ENCODE measurements around the gene EMC1.

DNA sequence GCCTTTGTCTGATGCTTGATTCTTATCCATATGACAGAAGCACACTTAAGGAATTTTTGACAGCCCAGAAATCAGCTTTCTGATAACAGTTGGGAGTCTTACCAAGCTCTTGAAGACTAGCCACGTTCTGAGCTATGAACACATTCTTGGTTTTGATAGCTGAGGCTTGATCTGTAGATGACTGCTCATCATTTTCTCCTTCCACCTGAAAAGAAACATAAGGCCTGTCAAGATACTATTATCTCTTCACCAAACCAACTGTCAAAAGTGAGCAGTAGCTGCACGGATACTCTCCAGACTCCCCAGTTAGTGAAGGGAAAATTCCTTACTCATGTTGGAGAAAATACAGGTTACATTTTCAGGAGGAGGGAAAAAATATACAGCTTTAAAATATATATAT lies 53.5 kb downstream of the EMC1 start:
- TF ChIP-seq EZH2 (IDR thresholded peaks at IDR 0.05; ENCODE audit: borderline replicate concordance, low read depth, low read length, severe bottlenecking) = no peak
- TF ChIP-seq, protein P1, sequence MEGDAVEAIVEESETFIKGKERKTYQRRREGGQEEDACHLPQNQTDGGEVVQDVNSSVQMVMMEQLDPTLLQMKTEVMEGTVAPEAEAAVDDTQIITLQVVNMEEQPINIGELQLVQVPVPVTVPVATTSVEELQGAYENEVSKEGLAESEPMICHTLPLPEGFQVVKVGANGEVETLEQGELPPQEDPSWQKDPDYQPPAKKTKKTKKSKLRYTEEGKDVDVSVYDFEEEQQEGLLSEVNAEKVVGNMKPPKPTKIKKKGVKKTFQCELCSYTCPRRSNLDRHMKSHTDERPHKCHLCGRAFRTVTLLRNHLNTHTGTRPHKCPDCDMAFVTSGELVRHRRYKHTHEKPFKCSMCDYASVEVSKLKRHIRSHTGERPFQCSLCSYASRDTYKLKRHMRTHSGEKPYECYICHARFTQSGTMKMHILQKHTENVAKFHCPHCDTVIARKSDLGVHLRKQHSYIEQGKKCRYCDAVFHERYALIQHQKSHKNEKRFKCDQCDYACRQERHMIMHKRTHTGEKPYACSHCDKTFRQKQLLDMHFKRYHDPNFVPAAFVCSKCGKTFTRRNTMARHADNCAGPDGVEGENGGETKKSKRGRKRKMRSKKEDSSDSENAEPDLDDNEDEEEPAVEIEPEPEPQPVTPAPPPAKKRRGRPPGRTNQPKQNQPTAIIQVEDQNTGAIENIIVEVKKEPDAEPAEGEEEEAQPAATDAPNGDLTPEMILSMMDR (IDR thresholded peaks at IDR 0.05; ENCODE audit: borderline replicate concordance, extremely low read depth, low read length, poor library complexity, severe bottlenecking) = no peak
